NCI-H526 (cell line): Measurements from ENCODE around the gene PCDH9.
"Not testable (repeated sequence)": the region's sequence is repeated elsewhere in the genome, so short reads cannot be mapped to it uniquely, and the experiment has no call there.

Experiments used
- DNase-seq, 2 experiments: peaks; one replicate each; lab custom pipeline; 2025; lab: John Stamatoyannopoulos, UW

PCDH9 gene

DNA sequence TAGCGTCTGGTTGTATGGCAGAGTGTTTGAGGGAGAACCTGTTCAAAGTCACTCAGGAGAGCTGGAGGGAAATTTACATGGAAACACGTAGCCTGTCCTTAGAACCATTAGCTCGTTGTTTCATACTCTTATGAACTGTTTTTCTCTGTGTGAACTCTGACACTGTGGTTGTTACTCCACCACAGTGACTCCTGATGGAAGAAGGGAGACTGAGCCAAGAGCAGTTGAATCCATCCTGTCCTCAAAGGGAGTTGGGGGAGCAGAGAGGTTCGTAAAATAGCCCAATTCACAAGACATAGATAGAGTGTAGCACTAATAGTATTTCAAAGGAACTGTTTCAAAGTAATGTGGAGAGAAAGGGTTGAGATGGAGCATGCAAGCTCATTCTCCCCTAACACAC lies 964.8 kb downstream of the PCDH9 start:
- DNase-seq = no peak

DNA sequence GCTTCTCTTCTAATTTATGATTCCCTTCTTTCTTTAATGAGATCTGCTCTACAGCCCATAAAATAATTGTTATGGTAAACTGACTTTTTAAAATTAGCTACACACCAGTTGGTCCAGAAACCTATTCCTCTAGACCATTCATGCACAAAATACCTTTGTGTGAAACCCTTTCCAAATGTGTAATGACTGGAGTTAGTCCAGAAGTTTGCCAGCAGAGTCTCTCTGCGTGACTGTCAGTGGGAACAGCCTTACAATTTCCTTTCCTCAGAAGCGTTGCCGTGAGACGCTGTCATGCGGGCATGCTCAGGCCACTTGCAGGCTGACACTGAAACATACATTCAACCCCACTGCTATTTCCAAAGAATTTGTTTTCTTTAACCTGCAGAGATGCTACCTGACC lies 965.2 kb downstream of the PCDH9 start:
- no peak for DNase-seq

DNA sequence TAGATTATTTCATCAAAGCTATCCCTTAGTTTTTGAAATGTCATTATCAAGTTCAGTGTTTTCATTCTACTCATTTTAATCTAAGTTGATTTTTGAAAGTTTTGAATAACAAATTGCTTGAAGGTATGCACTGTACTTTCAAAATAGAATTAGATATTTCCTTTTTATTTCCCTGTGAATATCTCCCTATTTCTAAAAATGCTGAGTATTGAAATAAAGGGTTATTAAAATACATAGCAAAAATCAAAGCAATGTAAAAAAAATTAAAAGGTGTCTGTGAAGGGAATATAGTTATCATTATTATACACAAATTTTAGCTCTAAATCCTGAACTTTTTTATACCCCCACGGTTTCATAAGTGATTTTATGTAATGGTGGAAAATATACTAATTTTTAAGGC lies 967.8 kb downstream of the PCDH9 start:
- no peak for DNase-seq

DNA sequence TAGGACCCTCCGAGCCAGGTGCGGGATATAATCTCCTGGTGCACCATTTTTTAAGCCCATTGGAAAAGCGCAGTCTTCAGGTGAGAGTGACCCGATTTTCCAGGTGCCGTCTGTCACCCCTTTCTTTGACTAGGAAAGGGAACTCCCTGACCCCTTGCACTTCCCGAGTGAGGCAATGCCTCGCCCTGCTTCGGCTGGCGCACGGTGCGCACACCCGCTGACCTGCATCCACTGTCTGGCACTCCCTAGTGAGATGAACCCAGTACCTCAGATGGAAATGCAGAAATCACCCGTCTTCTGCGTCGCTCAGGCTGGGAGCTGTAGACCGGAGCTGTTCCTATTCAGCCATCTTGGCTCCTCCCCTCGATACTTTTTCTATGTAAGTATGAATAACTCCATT lies 970.7 kb downstream of the PCDH9 start:
- DNase-seq = not testable (repeated sequence)
